Astrocyte (in vitro differentiated cells and primary cell): Measurements from ENCODE around the gene RPS3. TPM values are rescaled to one million over a fixed set of nuclear protein-coding genes. Genes with fewer than 3 reads are reported as not detected.

Experiments used
- DNase-seq: peaks from one replicate; pipeline ENCODE4 v3.0.0-alpha.2; 2010; ENCODE audit warnings: low read depth
- FAIRE-seq: peaks from 2 replicates; lab custom pipeline; 2011; peaks lifted over from hg19 to GRCh38; lab: Jason Lieb, UNC
- H2AFZ ChIP-seq: 2 replicates; pipeline ENCODE4 v1.6.0; 2012; ENCODE audit warnings: low read depth, low read length, inconsistent platforms
- H3K27ac ChIP-seq: 2 replicates; pipeline ENCODE4 v1.5.1; 2011; ENCODE audit warnings: low read depth, low read length, inconsistent platforms
- H3K27me3 ChIP-seq: 2 replicates; pipeline ENCODE4 v1.6.0; 2011; ENCODE audit warnings: low read length, inconsistent platforms; ENCODE audit not compliant: insufficient read depth
- H3K36me3 ChIP-seq: 2 replicates; pipeline ENCODE4 v1.5.1; 2011; ENCODE audit warnings: low read length, inconsistent platforms; ENCODE audit not compliant: insufficient read depth
- H3K4me1 ChIP-seq: 2 replicates; pipeline ENCODE4 v1.5.1; 2011; ENCODE audit warnings: low read length, inconsistent platforms; ENCODE audit not compliant: insufficient read depth
- H3K4me2 ChIP-seq: 2 replicates; pipeline ENCODE4 v1.6.0; 2012; ENCODE audit warnings: low read length, inconsistent platforms
- H3K4me3 ChIP-seq: 2 replicates; pipeline ENCODE4 v1.5.1; 2011; ENCODE audit warnings: low read depth, mild to moderate bottlenecking, low read length, inconsistent platforms; ENCODE audit not compliant: insufficient read depth
- H3K79me2 ChIP-seq: 2 replicates; pipeline ENCODE4 v1.6.0; 2012; ENCODE audit warnings: mild to moderate bottlenecking, low read length, inconsistent platforms; ENCODE audit not compliant: insufficient read depth
- H3K9ac ChIP-seq: 2 replicates; pipeline ENCODE4 v1.6.0; 2012; ENCODE audit warnings: mild to moderate bottlenecking, low read length, inconsistent platforms
- H3K9me3 ChIP-seq: 2 replicates; pipeline ENCODE4 v1.5.1; 2012; ENCODE audit warnings: low read depth, mild to moderate bottlenecking, low read length, inconsistent platforms; ENCODE audit not compliant: insufficient read depth
- H4K20me1 ChIP-seq: 2 replicates; pipeline ENCODE4 v1.6.0; 2012; ENCODE audit warnings: low read length, inconsistent platforms; ENCODE audit not compliant: insufficient read depth
- H3K27ac Mint-ChIP-seq: one replicate; pipeline ENCODE4 v1.8.0; 2021; ENCODE audit warnings: mild to moderate bottlenecking, mixed read lengths; ENCODE audit not compliant: unreplicated experiment
- H3K27me3 Mint-ChIP-seq: one replicate; pipeline ENCODE4 v1.8.0; 2021; ENCODE audit warnings: low read depth, mixed read lengths; ENCODE audit not compliant: unreplicated experiment
- H3K36me3 Mint-ChIP-seq: one replicate; pipeline ENCODE4 v1.8.0; 2021; ENCODE audit warnings: low read depth, mixed read lengths; ENCODE audit not compliant: unreplicated experiment
- H3K4me1 Mint-ChIP-seq: one replicate; pipeline ENCODE4 v1.8.0; 2021; ENCODE audit warnings: low read depth, mixed read lengths; ENCODE audit not compliant: unreplicated experiment
- H3K4me3 Mint-ChIP-seq: one replicate; pipeline ENCODE4 v1.8.0; 2021; ENCODE audit warnings: mild to moderate bottlenecking, moderate library complexity, mixed read lengths; ENCODE audit not compliant: unreplicated experiment
- H3K9me3 Mint-ChIP-seq: one replicate; pipeline ENCODE4 v1.8.0; 2021; ENCODE audit warnings: mild to moderate bottlenecking, mixed read lengths; ENCODE audit not compliant: unreplicated experiment
- CTCF ChIP-seq: IDR thresholded peaks from 2 replicates; pipeline ENCODE4 v1.5.1; 2011; ENCODE audit warnings: low read depth, mild to moderate bottlenecking, inconsistent platforms, low read length, moderate library complexity; ENCODE audit not compliant: insufficient read depth
- EZH2 ChIP-seq: IDR thresholded peaks from 2 replicates; pipeline ENCODE4 v1.6.1; 2012; ENCODE audit warnings: mild to moderate bottlenecking, low read length, inconsistent platforms; ENCODE audit not compliant: insufficient read depth
- total RNA-seq: library from RNA; stranded (reverse); gene quantifications from 2 replicates; pipeline ENCODE4 v1.2.1, GENCODE V29; 2021

The RPS3 gene
- total RNA-seq, 1 donor from 2014 or later = 1,898 TPM

GRCh38 chr11:75439026-75439425, 39.7 kb downstream of the RPS3 start:
- H3K27me3 Mint-ChIP-seq = peaks cover 51% of the 10 kb centered on the region

GRCh38 chr11:75439495-75440120, 40.3 kb downstream of the RPS3 start:
- Histone ChIP-seq H3K4me2 (no peak overlapping the region), H3K9ac (no peak overlapping the region), H3K4me3 (no peak overlapping the region), H3K27ac (no peak overlapping the region), H3K4me1 (no peaks in the 10 kb centered on the region), H2AFZ (no peak overlapping the region), H3K79me2 (no peaks in the 10 kb centered on the region), H4K20me1 (no peaks in the 10 kb centered on the region), H3K9me3 (no peaks in the 10 kb centered on the region), H3K36me3 (no peaks in the 10 kb centered on the region), H3K27me3 (no peaks in the 10 kb centered on the region)
- peaks cover 52% of the 10 kb centered on the region for H3K27me3 Mint-ChIP-seq
- H3K4me1 Mint-ChIP-seq = no peaks in the 10 kb centered on the region
- no peak overlapping the region for H3K4me3 Mint-ChIP-seq
- FAIRE-seq (no peak), DNase-seq (no peak)
- H3K36me3 Mint-ChIP-seq = peaks cover 3% of the 10 kb centered on the region
- no peak for TF ChIP-seq EZH2
- no peak for TF ChIP-seq CTCF
- no peaks in the 10 kb centered on the region for H3K9me3 Mint-ChIP-seq
- H3K27ac Mint-ChIP-seq = no peak overlapping the region

More at GRCh38 chr11:75439026-75439425, 39.7 kb downstream of the RPS3 start:
- Histone ChIP-seq H4K20me1 (no peaks in the 10 kb centered on the region), H3K27me3 (no peaks in the 10 kb centered on the region), H3K4me2 (no peak overlapping the region), H3K27ac (no peak overlapping the region), H3K79me2 (no peaks in the 10 kb centered on the region), H3K9me3 (no peaks in the 10 kb centered on the region), H3K9ac (no peak overlapping the region), H3K4me1 (no peaks in the 10 kb centered on the region), H3K36me3 (no peaks in the 10 kb centered on the region), H3K4me3 (no peak overlapping the region), H2AFZ (no peak overlapping the region)
- DNase-seq (no peak), FAIRE-seq (no peak)
- peaks cover 3% of the 10 kb centered on the region for H3K36me3 Mint-ChIP-seq
- no peaks in the 10 kb centered on the region for H3K9me3 Mint-ChIP-seq
- TF ChIP-seq CTCF (no peak), EZH2 (no peak)
- H3K4me1 Mint-ChIP-seq = no peaks in the 10 kb centered on the region
- no peak overlapping the region for H3K4me3 Mint-ChIP-seq
- no peak overlapping the region for H3K27ac Mint-ChIP-seq

- Histone ChIP-seq H3K4me2 (no peak overlapping the region), H4K20me1 (no peaks in the 10 kb centered on the region), H3K9me3 (no peaks in the 10 kb centered on the region), H3K27me3 (no peaks in the 10 kb centered on the region), H3K9ac (no peak overlapping the region), H2AFZ (no peak overlapping the region), H3K4me3 (no peak overlapping the region), H3K36me3 (no peaks in the 10 kb centered on the region), H3K27ac (no peak overlapping the region), H3K4me1 (no peaks in the 10 kb centered on the region), H3K79me2 (no peaks in the 10 kb centered on the region)
- peaks cover 57% of the 10 kb centered on the region for H3K27me3 Mint-ChIP-seq
- H3K4me1 Mint-ChIP-seq = no peaks in the 10 kb centered on the region
- H3K4me3 Mint-ChIP-seq = no peak overlapping the region
- FAIRE-seq (no peak), DNase-seq (no peak)
- no peaks in the 10 kb centered on the region for H3K9me3 Mint-ChIP-seq
- peaks cover 3% of the 10 kb centered on the region for H3K36me3 Mint-ChIP-seq
- TF ChIP-seq EZH2 (no peak), CTCF (no peak)
- no peak overlapping the region for H3K27ac Mint-ChIP-seq
These were observed 41.9 kb downstream of the RPS3 start for GRCh38 chr11:75440960-75441803.
